ENCODE results near the gene SERP2. TPM values are rescaled to one million over a fixed set of nuclear protein-coding genes. Genes with fewer than 3 reads are reported as not detected.

SERP2 gene
- total and polyA plus RNA-seq, 2 of the 8 experiments (the other 6 are each of a cell fraction or from before 2014, with no cell fraction given): 2.0 to 2.3 TPM

Other genes with a start within 250 kb of the SERP2 start
- 78.1 and 80.9 TPM in 2 replicates for gene TSC22D1, start 202.5 kb downstream of the SERP2 start, total RNA-seq (2021; fragmentation: NEBNext Ultra II Directional; extraction: Animal tissue kit (Norgen Biotek cat#: 25700))
- 47.2 and 52.6 TPM in 2 replicates for gene TSC22D1, start 202.5 kb downstream of the SERP2 start, polyA plus RNA-seq (2011; rRNA removed)